Endothelial cell (in vitro differentiated cells): ENCODE measurements around the gene CDA. TPM values are rescaled to one million over a fixed set of nuclear protein-coding genes. Genes with fewer than 3 reads are reported as not detected.

Experiments used
- DNase-seq: peaks from one replicate; pipeline ENCODE4 v3.0.0; 2021; ENCODE audit warnings: low spot score
- H3K27ac Mint-ChIP-seq: one replicate; pipeline ENCODE4 v1.8.0; 2021; ENCODE audit warnings: mixed read lengths, inconsistent platforms; ENCODE audit not compliant: unreplicated experiment
- H3K27me3 Mint-ChIP-seq: one replicate; pipeline ENCODE4 v1.8.0; 2021; ENCODE audit warnings: mild to moderate bottlenecking, moderate library complexity, mixed read lengths, inconsistent platforms; ENCODE audit not compliant: unreplicated experiment
- H3K36me3 Mint-ChIP-seq: one replicate; pipeline ENCODE4 v1.8.0; 2021; ENCODE audit warnings: mild to moderate bottlenecking, low read depth, mixed read lengths, inconsistent platforms; ENCODE audit not compliant: unreplicated experiment
- H3K4me1 Mint-ChIP-seq: one replicate; pipeline ENCODE4 v1.8.0; 2021; ENCODE audit warnings: mild to moderate bottlenecking, mixed read lengths, inconsistent platforms; ENCODE audit not compliant: unreplicated experiment
- H3K4me3 Mint-ChIP-seq: one replicate; pipeline ENCODE4 v1.8.0; 2021; ENCODE audit warnings: mild to moderate bottlenecking, mixed read lengths, inconsistent platforms; ENCODE audit not compliant: unreplicated experiment
- H3K9me3 Mint-ChIP-seq: one replicate; pipeline ENCODE4 v1.8.0; 2021; ENCODE audit warnings: mixed read lengths, inconsistent platforms; ENCODE audit not compliant: unreplicated experiment
- CTCF ChIP-seq: fragments of 200-600 bp; sonication (generic); IDR thresholded peaks from one replicate; pipeline ENCODE4 v1.5.0; 2021; ENCODE audit warnings: antibody characterized with exemption; ENCODE audit not compliant: unreplicated experiment
- total RNA-seq: library from RNA; stranded (reverse); fragmentation: NEBNext Ultra II Directional; extraction: Animal tissue kit (Norgen Biotek cat#: 25700); gene quantifications from one replicate; pipeline ENCODE4 v1.2.1, GENCODE V29; 2021; ENCODE audit not compliant: unreplicated experiment

CDA gene
- total RNA-seq, 1 donor from 2014 or later = 1.1 TPM

GRCh38 chr1:20618550-20618949 is 29.7 kb downstream of the CDA start:
- H3K27ac Mint-ChIP-seq = no peak overlapping the region
- no peaks in the 10 kb centered on the region for H3K9me3 Mint-ChIP-seq
- H3K27me3 Mint-ChIP-seq = no peaks in the 10 kb centered on the region
- TF ChIP-seq CTCF = no peak
- peaks cover 5% of the 10 kb centered on the region for H3K4me1 Mint-ChIP-seq
- no peak for DNase-seq
- no peaks in the 10 kb centered on the region for H3K36me3 Mint-ChIP-seq
- H3K4me3 Mint-ChIP-seq = no peak overlapping the region

- TF ChIP-seq CTCF = no peak
- peaks cover 5% of the 10 kb centered on the region for H3K4me1 Mint-ChIP-seq
- no peaks in the 10 kb centered on the region for H3K36me3 Mint-ChIP-seq
- no peak overlapping the region for H3K4me3 Mint-ChIP-seq
- no peaks in the 10 kb centered on the region for H3K27me3 Mint-ChIP-seq
- no peak overlapping the region for H3K27ac Mint-ChIP-seq
- no peaks in the 10 kb centered on the region for H3K9me3 Mint-ChIP-seq
- no peak for DNase-seq
Observed at GRCh38 chr1:20619999-20620398, 31.1 kb downstream of the CDA start.

GRCh38 chr1:20621012-20621411 is 32.1 kb downstream of the CDA start:
- Mint-ChIP-seq H3K4me3 (no peak overlapping the region), H3K27me3 (peaks cover 2% of the 10 kb centered on the region), H3K36me3 (no peaks in the 10 kb centered on the region), H3K27ac (no peak overlapping the region), H3K4me1 (peaks cover 5% of the 10 kb centered on the region), H3K9me3 (no peaks in the 10 kb centered on the region)
- DNase-seq = no peak
- TF ChIP-seq CTCF = no peak

GRCh38 chr1:20624709-20625108 is 35.8 kb downstream of the CDA start:
- no peaks in the 10 kb centered on the region for H3K36me3 Mint-ChIP-seq
- peaks cover 2% of the 10 kb centered on the region for H3K27me3 Mint-ChIP-seq
- no peaks in the 10 kb centered on the region for H3K9me3 Mint-ChIP-seq
- H3K4me3 Mint-ChIP-seq = no peak overlapping the region
- no peak for DNase-seq
- no peak for TF ChIP-seq CTCF
- H3K27ac Mint-ChIP-seq = no peak overlapping the region
- no peaks in the 10 kb centered on the region for H3K4me1 Mint-ChIP-seq

- Mint-ChIP-seq H3K9me3 (no peaks in the 10 kb centered on the region), H3K4me3 (no peak overlapping the region), H3K4me1 (no peaks in the 10 kb centered on the region), H3K27me3 (peaks cover 2% of the 10 kb centered on the region), H3K36me3 (no peaks in the 10 kb centered on the region), H3K27ac (no peak overlapping the region)
- DNase-seq = no peak
- no peak for TF ChIP-seq CTCF
Observed at GRCh38 chr1:20625176-20626097, 36.5 kb downstream of the CDA start.
